GM23338 (cell line): ENCODE results near the gene CTNNA3. TPM values are rescaled to one million over a fixed set of nuclear protein-coding genes. Genes with fewer than 3 reads are reported as not detected.

Source experiments
- ATAC-seq: fragments of 200-7000 bp; cut with Tn5 transposase; 3 replicates; pipeline ENCODE4 v1.9.1; 2020
- DNase-seq: peaks from one replicate; pipeline ENCODE4 v3.0.0-alpha.2; 2015; ENCODE audit warnings: low spot score
- H2AFZ ChIP-seq: fragments of 200-600 bp; sonication (generic); 2 replicates; pipeline ENCODE4 v1.8.0; 2016; ENCODE audit warnings: antibody characterized with exemption, mild to moderate bottlenecking, moderate library complexity
- H3F3A ChIP-seq: fragments of 200-600 bp; sonication (generic); replicated peaks from 2 replicates; pipeline ENCODE4 v1.8.0; 2017; ENCODE audit warnings: antibody characterized with exemption, mixed run types, low read depth
- H3K27ac ChIP-seq: fragments of 200-600 bp; sonication (generic); 2 replicates; pipeline ENCODE4 v1.6.1; 2016; ENCODE audit warnings: low read depth
- H3K27me3 ChIP-seq: fragments of 200-600 bp; sonication (generic); 2 replicates; pipeline ENCODE4 v1.8.0; 2016; ENCODE audit warnings: mild to moderate bottlenecking, mixed run types, moderate library complexity; ENCODE audit not compliant: insufficient read depth
- H3K36me3 ChIP-seq: fragments of 200-600 bp; sonication (generic); 2 replicates; pipeline ENCODE4 v1.8.0; 2016; ENCODE audit warnings: mild to moderate bottlenecking; ENCODE audit not compliant: insufficient read depth
- H3K4me1 ChIP-seq: fragments of 200-600 bp; sonication (generic); 2 replicates; pipeline ENCODE4 v1.8.0; 2016; ENCODE audit warnings: mild to moderate bottlenecking, moderate library complexity; ENCODE audit not compliant: insufficient read depth
- H3K4me2 ChIP-seq: fragments of 200-600 bp; sonication (generic); 2 replicates; pipeline ENCODE4 v1.7.1; 2017; ENCODE audit warnings: mixed run types
- H3K4me3 ChIP-seq: fragments of 200-600 bp; sonication (generic); 2 replicates; pipeline ENCODE4 v1.6.1; 2016; ENCODE audit warnings: mixed run types
- H3K79me2 ChIP-seq: fragments of 200-600 bp; sonication (generic); replicated peaks from 2 replicates; pipeline ENCODE4 v1.8.0; 2017; ENCODE audit warnings: mild to moderate bottlenecking; ENCODE audit not compliant: insufficient read depth
- H3K9me2 ChIP-seq: fragments of 200-600 bp; sonication (generic); 2 replicates; pipeline ENCODE4 v1.8.0; 2017; ENCODE audit not compliant: insufficient read depth
- H4K20me1 ChIP-seq: fragments of 200-600 bp; sonication (generic); replicated peaks from 2 replicates; pipeline ENCODE4 v1.8.0; 2017; ENCODE audit warnings: mild to moderate bottlenecking; ENCODE audit not compliant: insufficient read depth
- H3K27ac Mint-ChIP-seq: 2 replicates; pipeline ENCODE4 v1.8.0; 2020; ENCODE audit warnings: inconsistent platforms, mild to moderate bottlenecking, moderate library complexity, mixed read lengths
- H3K27me3 Mint-ChIP-seq: 3 replicates; pipeline ENCODE4 v1.8.0; 2022; ENCODE audit warnings: low read depth, mild to moderate bottlenecking, moderate library complexity, mixed read lengths, inconsistent platforms; ENCODE audit not compliant: insufficient read depth, poor library complexity
- H3K36me3 Mint-ChIP-seq: 3 replicates; pipeline ENCODE4 v1.8.0; 2021; ENCODE audit warnings: low read depth, mild to moderate bottlenecking, inconsistent platforms, moderate library complexity, mixed read lengths
- H3K4me1 Mint-ChIP-seq: 3 replicates; pipeline ENCODE4 v1.8.0; 2020; ENCODE audit warnings: mild to moderate bottlenecking, inconsistent platforms, mixed read lengths
- H3K4me3 Mint-ChIP-seq: 3 replicates; pipeline ENCODE4 v1.8.0; 2021; ENCODE audit warnings: moderate library complexity, mild to moderate bottlenecking, inconsistent platforms, mixed read lengths
- H3K9me3 Mint-ChIP-seq: 3 replicates; pipeline ENCODE4 v1.8.0; 2020; ENCODE audit warnings: moderate library complexity, mild to moderate bottlenecking, inconsistent platforms, mixed read lengths
- CTCF ChIP-seq, 2 experiments: fragments of 200-600 bp in 1 of 2; sonication (generic) in 1 of 2; conservative IDR thresholded peaks; 2 replicates each; pipeline versions ENCODE4 v1.5.1 to v1.6.1; 2016 to 2017; ENCODE audit warnings: antibody characterized with exemption in 2 of 2, low read depth in 2 of 2, mild to moderate bottlenecking in 2 of 2, moderate library complexity in 1 of 2
- EZH2 ChIP-seq: fragments of 200-600 bp; sonication (generic); IDR thresholded peaks from one replicate; pipeline ENCODE4 v1.8.0; 2017; ENCODE audit warnings: antibody characterized with exemption, mild to moderate bottlenecking, low read depth; ENCODE audit not compliant: unreplicated experiment
- EZH2phosphoT487 ChIP-seq: fragments of 200-600 bp; sonication (generic); IDR thresholded peaks from one replicate; pipeline ENCODE4 v1.8.1; 2018; ENCODE audit warnings: antibody characterized with exemption; ENCODE audit not compliant: unreplicated experiment
- NANOG ChIP-seq: IDR thresholded peaks from 2 replicates; pipeline ENCODE4 v1.6.1; 2016; ENCODE audit warnings: antibody characterized with exemption, borderline replicate concordance
- POLR2AphosphoS5 ChIP-seq: IDR thresholded peaks from 2 replicates; pipeline ENCODE4 v1.6.1; 2016; ENCODE audit warnings: antibody characterized with exemption, low read depth
- REST ChIP-seq: IDR thresholded peaks from one replicate; pipeline ENCODE4 v1.6.1; 2018; ENCODE audit warnings: antibody characterized with exemption; ENCODE audit not compliant: unreplicated experiment
- STAT1 ChIP-seq: IDR thresholded peaks from one replicate; pipeline ENCODE4 v1.6.1; 2016; ENCODE audit warnings: antibody characterized with exemption; ENCODE audit not compliant: unreplicated experiment
- ZNF114 ChIP-seq: fragments of 250-450 bp; sonication (Bioruptor Pico); IDR thresholded peaks from 2 replicates; pipeline ENCODE4 v1.5.0; 2020; ENCODE audit warnings: mild to moderate bottlenecking, moderate library complexity
- ZNF462 ChIP-seq: fragments of 250-450 bp; sonication (Bioruptor Pico); IDR thresholded peaks from 2 replicates; pipeline ENCODE4 v1.5.0; 2020; ENCODE audit warnings: mild to moderate bottlenecking, moderate library complexity
- polyA plus RNA-seq: library from polyadenylated mRNA; unstranded; fragments of >200 nt; fragmentation: Nextera tagmentation; extraction: Ambion mirVana; gene quantifications from 2 replicates; pipeline ENCODE4 v1.2.1, GENCODE V29; 2016
- total RNA-seq: library from RNA; depleted of rRNA; stranded (reverse); fragments of >200 nt; shearing (Covaris generic); gene quantifications from 2 replicates; pipeline ENCODE4 v1.2.3, GENCODE V29; 2014

The CTNNA3 gene
- total and polyA plus RNA-seq, 2 experiments from 2014 or later, result 0.71 to 3.3 TPM

- Histone ChIP-seq H3K27me3 (no peaks in the 10 kb centered on the region), H3K79me2 (no peaks in the 10 kb centered on the region), H4K20me1 (no peaks in the 10 kb centered on the region), H3K4me3 (no peak overlapping the region), H3K4me2 (no peak overlapping the region), H3K36me3 (no peaks in the 10 kb centered on the region), H3K4me1 (no peaks in the 10 kb centered on the region; the same call in 1 of the 2 replicates), H3K9me2 (no peaks in the 10 kb centered on the region), H3F3A (no peaks in the 10 kb centered on the region), H2AFZ (no peak overlapping the region), H3K27ac (no peak overlapping the region)
- Mint-ChIP-seq H3K27me3 (no peaks in the 10 kb centered on the region), H3K36me3 (no peaks in the 10 kb centered on the region), H3K4me3 (no peak overlapping the region), H3K27ac (no peak overlapping the region; the same call in 1 of the 2 replicates), H3K4me1 (peaks cover 5% of the 10 kb centered on the region; the same call in 2 of the 3 replicates), H3K9me3 (no peaks in the 10 kb centered on the region)
- TF ChIP-seq CTCF (conservative IDR thresholded peaks at IDR 0.05; ENCODE audit: low read depth in 2 of 2) (no peak), REST (no peak), ZNF462 (CRISPR knock-in tag) (no peak), EZH2phosphoT487 (no peak), STAT1 (no peak), ZNF114 (CRISPR knock-in tag) (no peak), EZH2 (no peak), POLR2AphosphoS5 (no peak), NANOG (no peak)
- DNase-seq, result no peak
- no peak for ATAC-seq
Observed at GRCh38 chr10:67664942-67665341, 31.1 kb downstream of the CTNNA3 start.
